ENCODE results near the gene LMTK3. TPM values are rescaled to one million over a fixed set of nuclear protein-coding genes. Genes with fewer than 3 reads are reported as not detected.

Gene LMTK3
- total RNA-seq, 2 donors from 2014 or later = 0.40 to 1.3 TPM

- Mint-ChIP-seq H3K27me3 (no peaks in the 10 kb centered on the region), H3K36me3 (peaks cover 7% of the 10 kb centered on the region), H3K27ac (no peak overlapping the region), H3K4me3 (no peak overlapping the region), H3K9me3 (no peaks in the 10 kb centered on the region), H3K4me1 (ENCODE audit: low read depth in 2 of 2) (peaks cover 7% of the 10 kb centered on the region in 2 donors)
- DNase-seq (ENCODE audit: low spot score) (no peak), ATAC-seq (peak in 1 of 2 donors; percentile 7)
Measured at GRCh38 chr19:48455908-48456562, 55.6 kb downstream of the LMTK3 start.

- H3K4me3 Mint-ChIP-seq = no peak within 1 kb of the TSS
- peaks cover 7% of the 10 kb centered on the region in 2 donors for H3K4me1 Mint-ChIP-seq (ENCODE audit: low read depth in 2 of 2)
- peak within 1 kb of the TSS in 1 of 2 donors; percentile 15 for H3K27ac Mint-ChIP-seq
- peaks cover 7% of the 10 kb centered on the region for H3K36me3 Mint-ChIP-seq
- ATAC-seq (no peak), DNase-seq (ENCODE audit: low spot score) (no peak)
- no peaks in the 10 kb centered on the region for H3K9me3 Mint-ChIP-seq
- no peaks in the 10 kb centered on the region for H3K27me3 Mint-ChIP-seq
Measured at GRCh38 chr19:48455171-48455907, 56.3 kb downstream of the LMTK3 start, which contains the start of gene KCNJ14. Gene KCNJ14, plus strand, starts transcription at chr19:48455574. Its CDS starts 6,151 bp downstream, at chr19:48461725.

GRCh38 chr19:48454150-48454730 lies 57.4 kb downstream of the LMTK3 start:
- Mint-ChIP-seq H3K27ac (peak overlapping the region in 1 of 2 donors; percentile 15), H3K4me3 (no peak overlapping the region), H3K36me3 (peaks cover 7% of the 10 kb centered on the region), H3K4me1 (ENCODE audit: low read depth in 2 of 2) (peaks cover 7% of the 10 kb centered on the region in 2 donors), H3K27me3 (no peaks in the 10 kb centered on the region), H3K9me3 (no peaks in the 10 kb centered on the region)
- no peak for ATAC-seq
- DNase-seq (ENCODE audit: low spot score) = no peak

GRCh38 chr19:48452289-48453190 lies 59.1 kb downstream of the LMTK3 start:
- Mint-ChIP-seq H3K9me3 (no peaks in the 10 kb centered on the region), H3K27ac (no peak overlapping the region)

GRCh38 chr19:48451624-48452023 lies 60.0 kb downstream of the LMTK3 start:
- Mint-ChIP-seq H3K9me3 (no peaks in the 10 kb centered on the region), H3K4me1 (ENCODE audit: low read depth in 2 of 2) (peaks cover 15 to 16% of the 10 kb centered on the region in 2 donors), H3K27ac (no peak overlapping the region), H3K27me3 (no peaks in the 10 kb centered on the region), H3K4me3 (no peak overlapping the region), H3K36me3 (peaks cover 23% of the 10 kb centered on the region)
- DNase-seq (ENCODE audit: low spot score) (no peak), ATAC-seq (no peak)

More at GRCh38 chr19:48452289-48453190, 59.1 kb downstream of the LMTK3 start:
- Mint-ChIP-seq H3K27me3 (no peaks in the 10 kb centered on the region), H3K4me1 (ENCODE audit: low read depth in 2 of 2) (peaks cover 15 to 16% of the 10 kb centered on the region in 2 donors), H3K36me3 (peaks cover 21% of the 10 kb centered on the region), H3K4me3 (no peak overlapping the region)
- DNase-seq (ENCODE audit: low spot score) = no peak
- no peak for ATAC-seq

- DNase-seq (ENCODE audit: low spot score) (peak; percentile 2), ATAC-seq (no peak)
- Mint-ChIP-seq H3K27me3 (no peaks in the 10 kb centered on the region), H3K4me3 (no peak overlapping the region), H3K27ac (no peak overlapping the region), H3K4me1 (ENCODE audit: low read depth in 2 of 2) (peaks cover 16 to 20% of the 10 kb centered on the region in 2 donors), H3K36me3 (peaks cover 23% of the 10 kb centered on the region), H3K9me3 (no peaks in the 10 kb centered on the region)
Measured at GRCh38 chr19:48450863-48451262, 60.8 kb downstream of the LMTK3 start.

- Mint-ChIP-seq H3K27me3 (no peaks in the 10 kb centered on the region), H3K9me3 (no peaks in the 10 kb centered on the region), H3K4me1 (ENCODE audit: low read depth in 2 of 2) (peaks cover 16 to 25% of the 10 kb centered on the region in 2 donors), H3K36me3 (peaks cover 23% of the 10 kb centered on the region), H3K4me3 (no peak overlapping the region), H3K27ac (no peak overlapping the region)
- no peak for ATAC-seq
- DNase-seq (ENCODE audit: low spot score) = peak; percentile 54
Measured at GRCh38 chr19:48450441-48450840, 61.2 kb downstream of the LMTK3 start.

- Mint-ChIP-seq H3K27me3 (peaks cover 7 to 10% of the 10 kb centered on the region in 2 donors), H3K9me3 (no peaks in the 10 kb centered on the region), H3K36me3 (peaks cover 16% of the 10 kb centered on the region), H3K4me1 (ENCODE audit: low read depth in 2 of 2) (peaks cover 21 to 31% of the 10 kb centered on the region in 2 donors), H3K4me3 (no peak overlapping the region), H3K27ac (no peak overlapping the region)
- no peak for DNase-seq (ENCODE audit: low spot score)
- ATAC-seq = no peak
Measured at GRCh38 chr19:48448563-48448962, 63.1 kb downstream of the LMTK3 start.

GRCh38 chr19:48446579-48446978 lies 65.1 kb downstream of the LMTK3 start:
- H3K4me1 Mint-ChIP-seq (ENCODE audit: low read depth in 2 of 2) = peaks cover 21 to 31% of the 10 kb centered on the region in 2 donors
- DNase-seq (ENCODE audit: low spot score) (no peak), ATAC-seq (no peak)
- peak overlapping the region; percentile 86 to 98 for H3K27ac Mint-ChIP-seq
- peaks cover 15 to 18% of the 10 kb centered on the region in 2 donors for H3K27me3 Mint-ChIP-seq
- H3K9me3 Mint-ChIP-seq = no peaks in the 10 kb centered on the region
- H3K4me3 Mint-ChIP-seq = peak overlapping the region; percentile 93
- peaks cover 16% of the 10 kb centered on the region for H3K36me3 Mint-ChIP-seq

- H3K27ac Mint-ChIP-seq = peak within 1 kb of the TSS; percentile 86 to 98
- peaks cover 21 to 31% of the 10 kb centered on the region in 2 donors for H3K4me1 Mint-ChIP-seq (ENCODE audit: low read depth in 2 of 2)
- H3K36me3 Mint-ChIP-seq = peaks cover 16% of the 10 kb centered on the region
- peaks cover 18 to 20% of the 10 kb centered on the region in 2 donors for H3K27me3 Mint-ChIP-seq
- no peaks in the 10 kb centered on the region for H3K9me3 Mint-ChIP-seq
- DNase-seq (ENCODE audit: low spot score) (peak; percentile 91), ATAC-seq (peak; percentile 95)
- peak within 1 kb of the TSS; percentile 93 for H3K4me3 Mint-ChIP-seq
Measured at GRCh38 chr19:48445606-48446481, 65.8 kb downstream of the LMTK3 start, which contains the start of gene GRWD1. Gene GRWD1, plus strand, starts transcription at chr19:48445983. Its CDS starts 23 bp downstream, at chr19:48446006.

GRCh38 chr19:48445256-48445605 lies 66.4 kb downstream of the LMTK3 start:
- peaks cover 21 to 31% of the 10 kb centered on the region in 2 donors for H3K4me1 Mint-ChIP-seq (ENCODE audit: low read depth in 2 of 2)
- H3K36me3 Mint-ChIP-seq = peaks cover 16% of the 10 kb centered on the region
- peak overlapping the region; percentile 86 to 98 for H3K27ac Mint-ChIP-seq
- no peaks in the 10 kb centered on the region for H3K9me3 Mint-ChIP-seq
- ATAC-seq (peak; percentile 34 to 37), DNase-seq (ENCODE audit: low spot score) (no peak)
- peaks cover 18 to 20% of the 10 kb centered on the region in 2 donors for H3K27me3 Mint-ChIP-seq
- peak overlapping the region; percentile 93 for H3K4me3 Mint-ChIP-seq

GRCh38 chr19:48444936-48445200 lies 66.8 kb downstream of the LMTK3 start:
- peak overlapping the region; percentile 86 to 98 for H3K27ac Mint-ChIP-seq
- peak overlapping the region; percentile 93 for H3K4me3 Mint-ChIP-seq
- peaks cover 16% of the 10 kb centered on the region for H3K36me3 Mint-ChIP-seq
- DNase-seq (ENCODE audit: low spot score) = no peak
- peaks cover 18 to 20% of the 10 kb centered on the region in 2 donors for H3K27me3 Mint-ChIP-seq
- ATAC-seq = no peak
- H3K4me1 Mint-ChIP-seq (ENCODE audit: low read depth in 2 of 2) = peaks cover 21 to 31% of the 10 kb centered on the region in 2 donors
- H3K9me3 Mint-ChIP-seq = no peaks in the 10 kb centered on the region

All from natural killer cell treated with Interleukin-12 subunit alpha and Interleukin-12 subunit beta and Interleukin-15 and Interleukin-18, amount 100 ng/mL, for 72 hours (primary cell).